DOHH2 (cell line): ENCODE measurements around the gene ECD.

ENCODE experiments used
- H3F3A ChIP-seq: fragments of 200-600 bp; sonication (generic), shearing (Covaris generic); 2 replicates; pipeline ENCODE4 v1.6.0; 2016; ENCODE audit warnings: antibody characterized with exemption, mild to moderate bottlenecking; ENCODE audit not compliant: control insufficient read depth, insufficient read depth
- H3K27ac ChIP-seq: fragments of 200-600 bp; sonication (generic); 2 replicates; pipeline ENCODE4 v1.5.1; 2014; ENCODE audit warnings: low read depth, mild to moderate bottlenecking, low read length, moderate library complexity
- H3K27me3 ChIP-seq: fragments of 200-600 bp; sonication (generic); 2 replicates; pipeline ENCODE4 v1.6.1; 2014; ENCODE audit warnings: mild to moderate bottlenecking, low read length, mixed read lengths; ENCODE audit not compliant: control insufficient read depth
- H3K36me3 ChIP-seq: fragments of 200-600 bp; sonication (generic); 2 replicates; pipeline ENCODE4 v1.6.1; 2014; ENCODE audit warnings: mild to moderate bottlenecking, low read length, moderate library complexity, mixed read lengths; ENCODE audit not compliant: control insufficient read depth
- H3K4me1 ChIP-seq: fragments of 200-600 bp; sonication (generic); 2 replicates; pipeline ENCODE4 v1.6.1; 2014; ENCODE audit warnings: mild to moderate bottlenecking, low read length, mixed read lengths; ENCODE audit not compliant: control insufficient read depth
- H3K4me2 ChIP-seq: fragments of 200-600 bp; sonication (generic); 2 replicates; pipeline ENCODE4 v1.6.0; 2014; ENCODE audit warnings: mild to moderate bottlenecking, low read length, moderate library complexity
- H3K4me3 ChIP-seq: fragments of 200-600 bp; sonication (generic); 2 replicates; pipeline ENCODE4 v1.5.1; 2014; ENCODE audit warnings: mild to moderate bottlenecking, low read length, mixed read lengths
- H3K79me2 ChIP-seq: fragments of 200-600 bp; sonication (generic); 2 replicates; pipeline ENCODE4 v1.6.1; 2014; ENCODE audit warnings: mild to moderate bottlenecking, low read length, mixed read lengths; ENCODE audit not compliant: control insufficient read depth
- H3K9me2 ChIP-seq: fragments of 200-600 bp; sonication (generic); replicated peaks from 2 replicates; pipeline ENCODE4 v1.6.1; 2014; ENCODE audit warnings: mild to moderate bottlenecking, low read length, mixed read lengths; ENCODE audit not compliant: control insufficient read depth
- H3K9me3 ChIP-seq: fragments of 200-600 bp; sonication (generic); 2 replicates; pipeline ENCODE4 v1.6.1; 2014; ENCODE audit warnings: antibody characterized with exemption, low read length, mixed read lengths; ENCODE audit not compliant: control insufficient read depth, insufficient read depth
- H4K20me1 ChIP-seq: fragments of 200-600 bp; sonication (generic); 2 replicates; pipeline ENCODE4 v1.6.0; 2014; ENCODE audit warnings: low read depth, mild to moderate bottlenecking, antibody characterized with exemption, low read length, moderate library complexity; ENCODE audit not compliant: control insufficient read depth, insufficient read depth
- EZH2phosphoT487 ChIP-seq: fragments of 200-600 bp; sonication (generic); IDR thresholded peaks from 2 replicates; pipeline ENCODE4 v1.6.1; 2017; ENCODE audit warnings: borderline replicate concordance, mild to moderate bottlenecking, antibody characterized with exemption, low read length, moderate library complexity, mixed read lengths
- TF ChIP-seq, protein P1 (sequence below): fragments of 200-600 bp; sonication (generic); IDR thresholded peaks from one replicate; pipeline ENCODE4 v1.5.1; 2014; ENCODE audit warnings: antibody characterized with exemption, mild to moderate bottlenecking, low read depth, low read length; ENCODE audit not compliant: poor library complexity, severe bottlenecking

The ECD gene

DNA sequence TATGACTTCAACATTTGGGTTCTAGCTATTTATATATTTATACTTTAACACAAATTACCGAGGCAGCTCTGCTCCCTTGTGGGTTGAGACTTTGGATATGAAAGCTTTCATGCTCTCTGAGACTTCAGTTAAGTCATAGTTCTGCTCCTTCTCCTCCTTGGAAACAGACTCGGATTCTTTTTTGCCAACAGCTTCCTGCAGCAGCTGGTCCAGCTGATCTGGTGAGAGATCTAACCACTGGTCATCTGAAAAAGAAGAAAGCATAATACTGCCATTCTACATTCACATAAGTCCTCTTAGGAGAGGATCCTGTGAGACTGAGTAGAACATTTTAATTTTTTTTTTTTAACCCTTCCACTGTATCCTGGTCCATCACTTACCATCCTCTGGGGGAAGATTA, 28.6 kb downstream of the ECD start:
- no peaks in the 10 kb centered on the region for H4K20me1 ChIP-seq
- H3K36me3 ChIP-seq = peaks cover 62% of the 10 kb centered on the region
- no peaks in the 10 kb centered on the region for H3K27me3 ChIP-seq
- H3K27ac ChIP-seq = no peak overlapping the region
- peaks cover 10% of the 10 kb centered on the region for H3F3A ChIP-seq
- H3K4me2 ChIP-seq = no peak overlapping the region
- H3K4me1 ChIP-seq = no peaks in the 10 kb centered on the region
- H3K9me2 ChIP-seq = no peaks in the 10 kb centered on the region
- no peaks in the 10 kb centered on the region for H3K9me3 ChIP-seq
- no peaks in the 10 kb centered on the region for H3K79me2 ChIP-seq
- TF ChIP-seq, protein P1, sequence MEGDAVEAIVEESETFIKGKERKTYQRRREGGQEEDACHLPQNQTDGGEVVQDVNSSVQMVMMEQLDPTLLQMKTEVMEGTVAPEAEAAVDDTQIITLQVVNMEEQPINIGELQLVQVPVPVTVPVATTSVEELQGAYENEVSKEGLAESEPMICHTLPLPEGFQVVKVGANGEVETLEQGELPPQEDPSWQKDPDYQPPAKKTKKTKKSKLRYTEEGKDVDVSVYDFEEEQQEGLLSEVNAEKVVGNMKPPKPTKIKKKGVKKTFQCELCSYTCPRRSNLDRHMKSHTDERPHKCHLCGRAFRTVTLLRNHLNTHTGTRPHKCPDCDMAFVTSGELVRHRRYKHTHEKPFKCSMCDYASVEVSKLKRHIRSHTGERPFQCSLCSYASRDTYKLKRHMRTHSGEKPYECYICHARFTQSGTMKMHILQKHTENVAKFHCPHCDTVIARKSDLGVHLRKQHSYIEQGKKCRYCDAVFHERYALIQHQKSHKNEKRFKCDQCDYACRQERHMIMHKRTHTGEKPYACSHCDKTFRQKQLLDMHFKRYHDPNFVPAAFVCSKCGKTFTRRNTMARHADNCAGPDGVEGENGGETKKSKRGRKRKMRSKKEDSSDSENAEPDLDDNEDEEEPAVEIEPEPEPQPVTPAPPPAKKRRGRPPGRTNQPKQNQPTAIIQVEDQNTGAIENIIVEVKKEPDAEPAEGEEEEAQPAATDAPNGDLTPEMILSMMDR = no peak
- no peak for TF ChIP-seq EZH2phosphoT487
- no peak overlapping the region for H3K4me3 ChIP-seq

DNA sequence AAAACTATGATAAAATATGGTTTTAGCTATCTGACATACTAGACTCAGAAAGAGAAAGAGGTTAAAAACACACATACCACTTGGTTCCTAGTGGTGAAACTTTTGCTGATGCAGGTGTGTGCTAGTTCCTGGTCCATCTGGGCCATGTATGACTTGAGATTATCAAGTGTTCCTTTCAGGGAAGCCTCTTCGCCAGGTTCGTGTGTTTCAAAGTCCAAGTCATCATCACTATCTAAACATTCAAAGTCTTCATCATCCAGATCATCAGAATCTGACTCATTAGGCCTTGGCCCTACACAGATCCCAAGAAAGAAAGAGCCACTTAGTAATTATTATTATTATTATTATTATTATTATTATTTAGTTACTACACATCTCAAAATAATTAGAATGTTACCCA, 31.2 kb downstream of the ECD start:
- Histone ChIP-seq H3K4me3 (no peak overlapping the region), H3K9me2 (no peaks in the 10 kb centered on the region), H3K79me2 (no peaks in the 10 kb centered on the region), H3K36me3 (peaks cover 69% of the 10 kb centered on the region), H3K4me2 (no peak overlapping the region), H3K9me3 (no peaks in the 10 kb centered on the region), H3K4me1 (peaks cover 12% of the 10 kb centered on the region), H3K27ac (no peak overlapping the region), H4K20me1 (no peaks in the 10 kb centered on the region), H3F3A (peaks cover 10% of the 10 kb centered on the region), H3K27me3 (no peaks in the 10 kb centered on the region)
- TF ChIP-seq, protein P1 = no peak
- no peak for TF ChIP-seq EZH2phosphoT487

DNA sequence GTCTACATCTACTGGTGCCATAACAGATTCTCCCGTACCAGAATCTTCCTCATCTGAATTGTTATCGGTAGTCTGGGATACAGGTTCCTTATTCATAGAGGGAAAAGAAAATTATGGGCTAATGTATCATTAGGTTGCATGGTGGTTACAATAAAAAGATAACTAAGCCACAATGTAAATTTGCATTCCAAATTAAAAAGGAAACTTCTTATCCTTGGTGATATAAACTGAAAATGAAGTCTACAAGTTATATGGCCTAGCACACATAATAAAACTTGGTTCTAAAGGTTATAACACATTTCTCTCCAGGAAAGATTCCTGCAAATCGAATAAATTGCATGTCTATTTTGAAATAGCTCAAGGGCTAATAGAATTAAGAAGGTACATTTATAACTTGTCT, 33.1 kb downstream of the ECD start:
- TF ChIP-seq EZH2phosphoT487 = no peak
- TF ChIP-seq, protein P1 = no peak
- H3K36me3 ChIP-seq = peaks cover 73% of the 10 kb centered on the region
- peaks cover 12% of the 10 kb centered on the region for H3K4me1 ChIP-seq
- H3K9me3 ChIP-seq = no peaks in the 10 kb centered on the region
- no peaks in the 10 kb centered on the region for H4K20me1 ChIP-seq
- peaks cover 10% of the 10 kb centered on the region for H3F3A ChIP-seq
- no peaks in the 10 kb centered on the region for H3K79me2 ChIP-seq
- H3K27ac ChIP-seq = no peak overlapping the region
- H3K27me3 ChIP-seq = no peaks in the 10 kb centered on the region
- no peak overlapping the region for H3K4me3 ChIP-seq
- no peak overlapping the region for H3K4me2 ChIP-seq
- H3K9me2 ChIP-seq = no peaks in the 10 kb centered on the region
